HepG2 (cell line): ENCODE data around the gene SDCCAG8. TPM values are rescaled to one million over a fixed set of nuclear protein-coding genes. Genes with fewer than 3 reads are reported as not detected.

Experiments
- polyA plus RNA-seq, 8 experiments: library from polyadenylated mRNA; depleted of rRNA in 3 of 8; stranded (reverse) in 7 of 8; unstranded in 1 of 8; fragments of >200 nt; fragmentation: Illumina TruSeq in 4 of 8; extraction: Trizol in 4 of 8; gene quantifications; 2 replicates each; pipeline versions ENCODE4 v1.2.1 to v1.2.3, GENCODE V29; 2011 to 2016; ENCODE audit warnings: low read depth in 4 of 8, missing spikeins in 1 of 8, mixed read lengths in 1 of 8; ENCODE audit not compliant: insufficient read depth in 1 of 8
- total RNA-seq, 5 experiments: library from RNA; depleted of rRNA; stranded (reverse); fragments of >200 nt; fragmentation: Illumina TruSeq; extraction: Trizol; gene quantifications; 2 replicates each; pipeline ENCODE4 v1.2.3, GENCODE V29; 2016; ENCODE audit warnings: low read depth in 1 of 5
- TF ChIP-seq, protein P1 (sequence below): sonication (generic); formaldehyde crosslinking; IDR thresholded peaks from 2 replicates; pipeline ENCODE4 v1.5.1; 2020; ENCODE audit warnings: missing genetic modification reagents, mild to moderate bottlenecking, borderline replicate concordance
- TF ChIP-seq, protein P2 (sequence below): sonication (generic); formaldehyde crosslinking; IDR thresholded peaks from 2 replicates; pipeline ENCODE4 v1.5.1; 2020; ENCODE audit warnings: mild to moderate bottlenecking, missing genetic modification reagents
- TF ChIP-seq, protein P3 (sequence below): sonication (generic); formaldehyde crosslinking; IDR thresholded peaks from 2 replicates; pipeline ENCODE4 v1.4.0; 2020; ENCODE audit warnings: mild to moderate bottlenecking, missing genetic modification reagents
- TF ChIP-seq, protein P4 (sequence below): sonication (generic); formaldehyde crosslinking; IDR thresholded peaks from 2 replicates; pipeline ENCODE4 v1.4.0; 2020; ENCODE audit warnings: missing genetic modification reagents
- TF ChIP-seq, protein P5 (sequence below): sonication (generic); formaldehyde crosslinking; IDR thresholded peaks from 2 replicates; pipeline ENCODE4 v1.9.0; 2021; ENCODE audit warnings: mild to moderate bottlenecking, missing genetic modification reagents

Gene SDCCAG8
- total and polyA plus RNA-seq, 2 of the 13 experiments (the other 11 are each of a cell fraction or from before 2014, with no cell fraction given), result 9.5 to 13.4 TPM

DNA sequence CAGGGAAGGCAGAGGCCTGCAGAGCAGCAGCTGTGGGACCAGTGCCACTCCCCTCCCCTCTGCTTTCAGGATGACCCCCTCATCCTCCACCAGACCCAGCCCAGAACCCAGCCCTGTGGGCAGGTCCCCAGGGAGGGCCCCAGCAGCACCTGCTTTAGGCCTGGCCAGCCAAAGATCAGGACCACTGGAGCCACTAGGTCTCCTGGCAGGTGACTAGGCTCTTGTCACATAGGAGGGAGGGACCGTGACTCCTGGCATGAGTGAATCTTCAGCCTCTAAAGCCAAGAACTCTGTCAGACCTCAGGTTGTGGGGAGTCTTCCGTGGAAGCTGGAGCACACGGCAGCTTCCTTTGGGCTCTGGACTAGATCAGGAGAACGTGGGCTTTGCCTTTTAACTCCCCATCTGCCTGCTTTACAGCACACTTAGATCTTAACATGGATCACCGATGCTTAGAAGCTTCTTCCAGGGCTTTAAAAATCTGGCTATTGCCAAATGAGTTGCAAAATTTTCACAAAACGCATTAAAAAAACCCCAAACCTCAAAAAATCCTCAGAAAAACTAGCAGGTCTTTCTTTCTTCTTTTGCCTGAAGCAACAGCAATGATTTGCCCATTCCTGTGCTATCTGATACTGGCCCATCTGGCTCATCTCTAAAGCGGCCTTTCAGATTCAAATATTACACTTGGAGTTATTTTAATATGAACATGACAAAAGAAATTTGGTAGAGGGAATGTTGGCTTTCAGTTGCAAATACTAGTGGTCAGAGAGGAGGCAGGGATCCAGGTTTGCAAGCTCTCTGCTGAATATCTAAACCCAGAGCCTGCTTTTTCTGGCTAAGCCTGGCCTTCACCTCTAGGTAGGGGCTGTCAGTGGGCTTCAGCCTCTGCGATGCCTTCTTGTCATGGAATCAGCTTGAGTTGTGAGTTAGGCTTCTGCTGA, 235.2 kb downstream of the SDCCAG8 start (continued):
- TF ChIP-seq, protein P1, sequence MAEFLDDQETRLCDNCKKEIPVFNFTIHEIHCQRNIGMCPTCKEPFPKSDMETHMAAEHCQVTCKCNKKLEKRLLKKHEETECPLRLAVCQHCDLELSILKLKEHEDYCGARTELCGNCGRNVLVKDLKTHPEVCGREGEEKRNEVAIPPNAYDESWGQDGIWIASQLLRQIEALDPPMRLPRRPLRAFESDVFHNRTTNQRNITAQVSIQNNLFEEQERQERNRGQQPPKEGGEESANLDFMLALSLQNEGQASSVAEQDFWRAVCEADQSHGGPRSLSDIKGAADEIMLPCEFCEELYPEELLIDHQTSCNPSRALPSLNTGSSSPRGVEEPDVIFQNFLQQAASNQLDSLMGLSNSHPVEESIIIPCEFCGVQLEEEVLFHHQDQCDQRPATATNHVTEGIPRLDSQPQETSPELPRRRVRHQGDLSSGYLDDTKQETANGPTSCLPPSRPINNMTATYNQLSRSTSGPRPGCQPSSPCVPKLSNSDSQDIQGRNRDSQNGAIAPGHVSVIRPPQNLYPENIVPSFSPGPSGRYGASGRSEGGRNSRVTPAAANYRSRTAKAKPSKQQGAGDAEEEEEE (CRISPR knock-in tag), result no peak
- TF ChIP-seq, protein P2, sequence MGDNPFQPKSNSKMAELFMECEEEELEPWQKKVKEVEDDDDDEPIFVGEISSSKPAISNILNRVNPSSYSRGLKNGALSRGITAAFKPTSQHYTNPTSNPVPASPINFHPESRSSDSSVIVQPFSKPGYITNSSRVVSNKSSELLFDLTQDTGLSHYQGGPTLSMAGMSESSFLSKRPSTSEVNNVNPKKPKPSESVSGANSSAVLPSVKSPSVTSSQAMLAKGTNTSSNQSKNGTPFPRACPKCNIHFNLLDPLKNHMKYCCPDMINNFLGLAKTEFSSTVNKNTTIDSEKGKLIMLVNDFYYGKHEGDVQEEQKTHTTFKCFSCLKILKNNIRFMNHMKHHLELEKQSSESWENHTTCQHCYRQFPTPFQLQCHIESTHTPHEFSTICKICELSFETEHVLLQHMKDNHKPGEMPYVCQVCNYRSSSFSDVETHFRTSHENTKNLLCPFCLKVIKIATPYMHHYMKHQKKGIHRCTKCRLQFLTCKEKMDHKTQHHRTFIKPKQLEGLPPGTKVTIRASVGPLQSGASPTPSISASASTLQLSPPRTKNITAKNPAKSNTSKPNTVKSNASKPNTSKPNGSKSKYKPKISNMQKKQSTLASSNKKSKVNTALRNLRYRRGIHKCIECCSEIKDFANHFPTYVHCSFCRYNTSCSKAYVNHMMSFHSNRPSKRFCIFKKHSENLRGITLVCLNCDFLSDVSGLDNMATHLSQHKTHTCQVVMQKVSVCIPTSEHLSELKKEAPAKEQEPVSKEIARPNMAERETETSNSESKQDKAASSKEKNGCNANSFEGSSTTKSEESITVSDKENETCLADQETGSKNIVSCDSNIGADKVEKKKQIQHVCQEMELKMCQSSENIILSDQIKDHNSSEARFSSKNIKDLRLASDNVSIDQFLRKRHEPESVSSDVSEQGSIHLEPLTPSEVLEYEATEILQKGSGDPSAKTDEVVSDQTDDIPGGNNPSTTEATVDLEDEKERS, result no peak
- TF ChIP-seq, protein P3, sequence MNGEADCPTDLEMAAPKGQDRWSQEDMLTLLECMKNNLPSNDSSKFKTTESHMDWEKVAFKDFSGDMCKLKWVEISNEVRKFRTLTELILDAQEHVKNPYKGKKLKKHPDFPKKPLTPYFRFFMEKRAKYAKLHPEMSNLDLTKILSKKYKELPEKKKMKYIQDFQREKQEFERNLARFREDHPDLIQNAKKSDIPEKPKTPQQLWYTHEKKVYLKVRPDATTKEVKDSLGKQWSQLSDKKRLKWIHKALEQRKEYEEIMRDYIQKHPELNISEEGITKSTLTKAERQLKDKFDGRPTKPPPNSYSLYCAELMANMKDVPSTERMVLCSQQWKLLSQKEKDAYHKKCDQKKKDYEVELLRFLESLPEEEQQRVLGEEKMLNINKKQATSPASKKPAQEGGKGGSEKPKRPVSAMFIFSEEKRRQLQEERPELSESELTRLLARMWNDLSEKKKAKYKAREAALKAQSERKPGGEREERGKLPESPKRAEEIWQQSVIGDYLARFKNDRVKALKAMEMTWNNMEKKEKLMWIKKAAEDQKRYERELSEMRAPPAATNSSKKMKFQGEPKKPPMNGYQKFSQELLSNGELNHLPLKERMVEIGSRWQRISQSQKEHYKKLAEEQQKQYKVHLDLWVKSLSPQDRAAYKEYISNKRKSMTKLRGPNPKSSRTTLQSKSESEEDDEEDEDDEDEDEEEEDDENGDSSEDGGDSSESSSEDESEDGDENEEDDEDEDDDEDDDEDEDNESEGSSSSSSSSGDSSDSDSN (CRISPR knock-in tag), result no peak
- TF ChIP-seq, protein P4, sequence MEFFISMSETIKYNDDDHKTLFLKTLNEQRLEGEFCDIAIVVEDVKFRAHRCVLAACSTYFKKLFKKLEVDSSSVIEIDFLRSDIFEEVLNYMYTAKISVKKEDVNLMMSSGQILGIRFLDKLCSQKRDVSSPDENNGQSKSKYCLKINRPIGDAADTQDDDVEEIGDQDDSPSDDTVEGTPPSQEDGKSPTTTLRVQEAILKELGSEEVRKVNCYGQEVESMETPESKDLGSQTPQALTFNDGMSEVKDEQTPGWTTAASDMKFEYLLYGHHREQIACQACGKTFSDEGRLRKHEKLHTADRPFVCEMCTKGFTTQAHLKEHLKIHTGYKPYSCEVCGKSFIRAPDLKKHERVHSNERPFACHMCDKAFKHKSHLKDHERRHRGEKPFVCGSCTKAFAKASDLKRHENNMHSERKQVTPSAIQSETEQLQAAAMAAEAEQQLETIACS (CRISPR knock-in tag), result no peak
- TF ChIP-seq, protein P5, sequence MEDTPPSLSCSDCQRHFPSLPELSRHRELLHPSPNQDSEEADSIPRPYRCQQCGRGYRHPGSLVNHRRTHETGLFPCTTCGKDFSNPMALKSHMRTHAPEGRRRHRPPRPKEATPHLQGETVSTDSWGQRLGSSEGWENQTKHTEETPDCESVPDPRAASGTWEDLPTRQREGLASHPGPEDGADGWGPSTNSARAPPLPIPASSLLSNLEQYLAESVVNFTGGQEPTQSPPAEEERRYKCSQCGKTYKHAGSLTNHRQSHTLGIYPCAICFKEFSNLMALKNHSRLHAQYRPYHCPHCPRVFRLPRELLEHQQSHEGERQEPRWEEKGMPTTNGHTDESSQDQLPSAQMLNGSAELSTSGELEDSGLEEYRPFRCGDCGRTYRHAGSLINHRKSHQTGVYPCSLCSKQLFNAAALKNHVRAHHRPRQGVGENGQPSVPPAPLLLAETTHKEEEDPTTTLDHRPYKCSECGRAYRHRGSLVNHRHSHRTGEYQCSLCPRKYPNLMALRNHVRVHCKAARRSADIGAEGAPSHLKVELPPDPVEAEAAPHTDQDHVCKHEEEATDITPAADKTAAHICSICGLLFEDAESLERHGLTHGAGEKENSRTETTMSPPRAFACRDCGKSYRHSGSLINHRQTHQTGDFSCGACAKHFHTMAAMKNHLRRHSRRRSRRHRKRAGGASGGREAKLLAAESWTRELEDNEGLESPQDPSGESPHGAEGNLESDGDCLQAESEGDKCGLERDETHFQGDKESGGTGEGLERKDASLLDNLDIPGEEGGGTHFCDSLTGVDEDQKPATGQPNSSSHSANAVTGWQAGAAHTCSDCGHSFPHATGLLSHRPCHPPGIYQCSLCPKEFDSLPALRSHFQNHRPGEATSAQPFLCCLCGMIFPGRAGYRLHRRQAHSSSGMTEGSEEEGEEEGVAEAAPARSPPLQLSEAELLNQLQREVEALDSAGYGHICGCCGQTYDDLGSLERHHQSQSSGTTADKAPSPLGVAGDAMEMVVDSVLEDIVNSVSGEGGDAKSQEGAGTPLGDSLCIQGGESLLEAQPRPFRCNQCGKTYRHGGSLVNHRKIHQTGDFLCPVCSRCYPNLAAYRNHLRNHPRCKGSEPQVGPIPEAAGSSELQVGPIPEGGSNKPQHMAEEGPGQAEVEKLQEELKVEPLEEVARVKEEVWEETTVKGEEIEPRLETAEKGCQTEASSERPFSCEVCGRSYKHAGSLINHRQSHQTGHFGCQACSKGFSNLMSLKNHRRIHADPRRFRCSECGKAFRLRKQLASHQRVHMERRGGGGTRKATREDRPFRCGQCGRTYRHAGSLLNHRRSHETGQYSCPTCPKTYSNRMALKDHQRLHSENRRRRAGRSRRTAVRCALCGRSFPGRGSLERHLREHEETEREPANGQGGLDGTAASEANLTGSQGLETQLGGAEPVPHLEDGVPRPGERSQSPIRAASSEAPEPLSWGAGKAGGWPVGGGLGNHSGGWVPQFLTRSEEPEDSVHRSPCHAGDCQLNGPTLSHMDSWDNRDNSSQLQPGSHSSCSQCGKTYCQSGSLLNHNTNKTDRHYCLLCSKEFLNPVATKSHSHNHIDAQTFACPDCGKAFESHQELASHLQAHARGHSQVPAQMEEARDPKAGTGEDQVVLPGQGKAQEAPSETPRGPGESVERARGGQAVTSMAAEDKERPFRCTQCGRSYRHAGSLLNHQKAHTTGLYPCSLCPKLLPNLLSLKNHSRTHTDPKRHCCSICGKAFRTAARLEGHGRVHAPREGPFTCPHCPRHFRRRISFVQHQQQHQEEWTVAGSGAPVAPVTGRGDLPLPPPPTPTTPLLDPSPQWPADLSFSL (CRISPR knock-in tag), result no peak
